Measurements from ENCODE around the gene JAK1.

DNA sequence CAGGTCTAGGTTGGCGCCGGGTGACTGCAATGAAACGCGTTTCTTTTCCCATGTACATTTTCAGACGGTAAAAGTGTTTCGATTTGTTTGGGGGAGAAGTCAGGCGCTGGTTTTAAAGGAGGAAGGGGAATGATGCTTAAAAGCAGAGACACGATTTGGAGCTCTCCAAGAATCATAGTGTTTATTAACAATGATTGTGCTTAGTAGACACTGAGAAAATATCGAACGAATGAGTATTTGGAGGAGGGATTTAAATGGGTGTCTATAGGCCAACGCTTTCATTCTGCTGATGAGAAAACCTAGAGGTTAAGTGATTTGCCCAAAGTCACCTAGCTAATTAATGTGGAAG lies 36.9 kb upstream of the JAK1 start:
- TF ChIP-seq, protein P1, sequence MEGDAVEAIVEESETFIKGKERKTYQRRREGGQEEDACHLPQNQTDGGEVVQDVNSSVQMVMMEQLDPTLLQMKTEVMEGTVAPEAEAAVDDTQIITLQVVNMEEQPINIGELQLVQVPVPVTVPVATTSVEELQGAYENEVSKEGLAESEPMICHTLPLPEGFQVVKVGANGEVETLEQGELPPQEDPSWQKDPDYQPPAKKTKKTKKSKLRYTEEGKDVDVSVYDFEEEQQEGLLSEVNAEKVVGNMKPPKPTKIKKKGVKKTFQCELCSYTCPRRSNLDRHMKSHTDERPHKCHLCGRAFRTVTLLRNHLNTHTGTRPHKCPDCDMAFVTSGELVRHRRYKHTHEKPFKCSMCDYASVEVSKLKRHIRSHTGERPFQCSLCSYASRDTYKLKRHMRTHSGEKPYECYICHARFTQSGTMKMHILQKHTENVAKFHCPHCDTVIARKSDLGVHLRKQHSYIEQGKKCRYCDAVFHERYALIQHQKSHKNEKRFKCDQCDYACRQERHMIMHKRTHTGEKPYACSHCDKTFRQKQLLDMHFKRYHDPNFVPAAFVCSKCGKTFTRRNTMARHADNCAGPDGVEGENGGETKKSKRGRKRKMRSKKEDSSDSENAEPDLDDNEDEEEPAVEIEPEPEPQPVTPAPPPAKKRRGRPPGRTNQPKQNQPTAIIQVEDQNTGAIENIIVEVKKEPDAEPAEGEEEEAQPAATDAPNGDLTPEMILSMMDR (conservative IDR thresholded peaks at IDR 0.05; ENCODE audit: low read depth, low read length) = no peak
- no peak for TF ChIP-seq EZH2 (IDR thresholded peaks at IDR 0.05; ENCODE audit: borderline replicate concordance, low read depth, low read length, poor library complexity, severe bottlenecking)
